ENCODE measurements around the gene NOX3.

DNA sequence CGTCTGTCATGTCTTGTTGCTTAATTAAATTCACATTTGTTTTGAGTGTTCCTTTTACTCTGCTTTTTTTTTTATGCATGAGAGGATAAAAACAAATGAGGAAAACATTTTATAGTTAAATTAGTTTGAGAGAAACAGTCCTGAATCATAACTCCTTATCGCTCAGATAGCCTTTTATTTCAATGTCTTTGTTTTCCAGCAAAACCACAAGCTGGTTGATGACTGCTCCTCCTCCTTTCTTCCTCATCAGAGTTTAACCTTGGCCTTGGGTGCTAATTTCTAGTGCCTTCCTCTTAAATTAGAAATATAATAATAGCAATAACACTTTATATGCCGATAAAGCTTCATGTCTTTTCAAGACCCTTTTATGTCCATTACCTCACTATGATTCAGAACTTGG is 3.1 kb downstream of the NOX3 start:
- TF ChIP-seq REST (IDR thresholded peaks at IDR 0.05; ENCODE audit: unreplicated experiment) (no peak), EZH2phosphoT487 (IDR thresholded peaks at IDR 0.05; ENCODE audit: unreplicated experiment) (no peak), EZH2 (IDR thresholded peaks at IDR 0.05; ENCODE audit: low read depth, unreplicated experiment) (no peak), POLR2AphosphoS5 (IDR thresholded peaks at IDR 0.05; ENCODE audit: low read depth) (no peak)
- TF ChIP-seq, protein P1, sequence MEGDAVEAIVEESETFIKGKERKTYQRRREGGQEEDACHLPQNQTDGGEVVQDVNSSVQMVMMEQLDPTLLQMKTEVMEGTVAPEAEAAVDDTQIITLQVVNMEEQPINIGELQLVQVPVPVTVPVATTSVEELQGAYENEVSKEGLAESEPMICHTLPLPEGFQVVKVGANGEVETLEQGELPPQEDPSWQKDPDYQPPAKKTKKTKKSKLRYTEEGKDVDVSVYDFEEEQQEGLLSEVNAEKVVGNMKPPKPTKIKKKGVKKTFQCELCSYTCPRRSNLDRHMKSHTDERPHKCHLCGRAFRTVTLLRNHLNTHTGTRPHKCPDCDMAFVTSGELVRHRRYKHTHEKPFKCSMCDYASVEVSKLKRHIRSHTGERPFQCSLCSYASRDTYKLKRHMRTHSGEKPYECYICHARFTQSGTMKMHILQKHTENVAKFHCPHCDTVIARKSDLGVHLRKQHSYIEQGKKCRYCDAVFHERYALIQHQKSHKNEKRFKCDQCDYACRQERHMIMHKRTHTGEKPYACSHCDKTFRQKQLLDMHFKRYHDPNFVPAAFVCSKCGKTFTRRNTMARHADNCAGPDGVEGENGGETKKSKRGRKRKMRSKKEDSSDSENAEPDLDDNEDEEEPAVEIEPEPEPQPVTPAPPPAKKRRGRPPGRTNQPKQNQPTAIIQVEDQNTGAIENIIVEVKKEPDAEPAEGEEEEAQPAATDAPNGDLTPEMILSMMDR (conservative IDR thresholded peaks at IDR 0.05; ENCODE audit: low read depth in 2 of 2) = no peak
